ENCODE results near the gene GPR155. TPM values are rescaled to one million over a fixed set of nuclear protein-coding genes. Genes with fewer than 3 reads are reported as not detected.

The GPR155 gene
- total and polyA plus RNA-seq, 2 experiments from 2014 or later, result 1.2 to 1.3 TPM

GRCh38 chr2:174512345-174512744, 25.5 kb upstream of the GPR155 start:
- Histone ChIP-seq H3K9me2 (ENCODE audit: insufficient read depth) (no peaks in the 10 kb centered on the region; the same call in 1 of the 2 replicates), H3K27ac (ENCODE audit: low read depth) (no peak overlapping the region), H3K4me1 (ENCODE audit: insufficient read depth) (no peaks in the 10 kb centered on the region), H3K36me3 (ENCODE audit: insufficient read depth) (peaks cover 18% of the 10 kb centered on the region), H2AFZ (no peak overlapping the region), H3F3A (replicated peaks; ENCODE audit: low read depth) (no peaks in the 10 kb centered on the region), H4K20me1 (replicated peaks; ENCODE audit: insufficient read depth) (no peaks in the 10 kb centered on the region), H3K27me3 (ENCODE audit: insufficient read depth) (no peaks in the 10 kb centered on the region), H3K79me2 (replicated peaks; ENCODE audit: insufficient read depth) (no peaks in the 10 kb centered on the region), H3K4me3 (no peak overlapping the region), H3K4me2 (no peak overlapping the region)
- Mint-ChIP-seq H3K4me3 (no peak overlapping the region), H3K27ac (no peak overlapping the region), H3K36me3 (ENCODE audit: low read depth) (peaks cover 40% of the 10 kb centered on the region), H3K27me3 (ENCODE audit: insufficient read depth, low read depth, poor library complexity) (no peaks in the 10 kb centered on the region), H3K4me1 (no peaks in the 10 kb centered on the region), H3K9me3 (peaks cover 73% of the 10 kb centered on the region)
- ATAC-seq, result no peak
- DNase-seq (ENCODE audit: low spot score), result no peak
- TF ChIP-seq ETS1 (IDR thresholded peaks at IDR 0.05), result no peak
- TF ChIP-seq POLR2AphosphoS5 (IDR thresholded peaks at IDR 0.05; ENCODE audit: low read depth), result no peak
- no peak for TF ChIP-seq CTCF (conservative IDR thresholded peaks at IDR 0.05; ENCODE audit: low read depth in 2 of 2)
- TF ChIP-seq EZH2phosphoT487 (IDR thresholded peaks at IDR 0.05; ENCODE audit: unreplicated experiment), result no peak
- TF ChIP-seq NANOG (IDR thresholded peaks at IDR 0.05; ENCODE audit: borderline replicate concordance), result no peak
- no peak for TF ChIP-seq CREB1 (CRISPR knock-in tag; IDR thresholded peaks at IDR 0.05; ENCODE audit: low read depth)

GRCh38 chr2:174511580-174512260, 24.9 kb upstream of the GPR155 start:
- Histone ChIP-seq H3K27me3 (ENCODE audit: insufficient read depth) (no peaks in the 10 kb centered on the region), H3K9me2 (ENCODE audit: insufficient read depth) (no peaks in the 10 kb centered on the region; the same call in 1 of the 2 replicates), H3K4me1 (ENCODE audit: insufficient read depth) (no peaks in the 10 kb centered on the region), H3K27ac (ENCODE audit: low read depth) (no peak overlapping the region), H3K79me2 (replicated peaks; ENCODE audit: insufficient read depth) (no peaks in the 10 kb centered on the region), H4K20me1 (replicated peaks; ENCODE audit: insufficient read depth) (no peaks in the 10 kb centered on the region), H3K4me3 (no peak overlapping the region), H3K4me2 (no peak overlapping the region), H2AFZ (no peak overlapping the region), H3K36me3 (ENCODE audit: insufficient read depth) (peaks cover 18% of the 10 kb centered on the region), H3F3A (replicated peaks; ENCODE audit: low read depth) (no peaks in the 10 kb centered on the region)
- no peak for ATAC-seq
- Mint-ChIP-seq H3K9me3 (peaks cover 77% of the 10 kb centered on the region), H3K36me3 (ENCODE audit: low read depth) (peaks cover 44% of the 10 kb centered on the region), H3K4me1 (no peaks in the 10 kb centered on the region), H3K27ac (no peak overlapping the region), H3K27me3 (ENCODE audit: insufficient read depth, low read depth, poor library complexity) (peaks cover 4% of the 10 kb centered on the region), H3K4me3 (no peak overlapping the region)
- no peak for DNase-seq (ENCODE audit: low spot score)
- TF ChIP-seq EZH2 (IDR thresholded peaks at IDR 0.05; ENCODE audit: low read depth, unreplicated experiment) (no peak), EZH2phosphoT487 (IDR thresholded peaks at IDR 0.05; ENCODE audit: unreplicated experiment) (no peak), POLR2AphosphoS5 (IDR thresholded peaks at IDR 0.05; ENCODE audit: low read depth) (no peak), REST (IDR thresholded peaks at IDR 0.05; ENCODE audit: unreplicated experiment) (no peak), CTCF (conservative IDR thresholded peaks at IDR 0.05; ENCODE audit: low read depth in 2 of 2) (no peak)
